ENCODE data around the gene TMEM263. TPM values are rescaled to one million over a fixed set of nuclear protein-coding genes. Genes with fewer than 3 reads are reported as not detected.
A peak's percentile ranks its signal among the peaks of the same experiment; 100 is the strongest.

TMEM263 gene
- total RNA-seq, 3 donors from 2014 or later (not counting 1 experiment from before 2014, with no cell fraction given): 24.1 to 37.5 (median 34.4) TPM

- ATAC-seq (no peak), DNase-seq (no peak)
- Histone ChIP-seq H3K27me3 (ENCODE audit: control insufficient read depth, insufficient read depth, low read length) (no peaks in the 10 kb centered on the region), H3K4me1 (ENCODE audit: control insufficient read depth, insufficient read depth, low read length) (peaks cover 10% of the 10 kb centered on the region), H3K27ac (ENCODE audit: low read length) (peak overlapping the region; percentile 75), H3K9me3 (ENCODE audit: control insufficient read depth, insufficient read depth, low read length) (no peaks in the 10 kb centered on the region), H3K36me3 (ENCODE audit: control insufficient read depth, insufficient read depth, low read length) (peaks cover 2% of the 10 kb centered on the region), H3K4me3 (ENCODE audit: low read length) (peak overlapping the region; percentile 92)
- TF ChIP-seq, protein P1, sequence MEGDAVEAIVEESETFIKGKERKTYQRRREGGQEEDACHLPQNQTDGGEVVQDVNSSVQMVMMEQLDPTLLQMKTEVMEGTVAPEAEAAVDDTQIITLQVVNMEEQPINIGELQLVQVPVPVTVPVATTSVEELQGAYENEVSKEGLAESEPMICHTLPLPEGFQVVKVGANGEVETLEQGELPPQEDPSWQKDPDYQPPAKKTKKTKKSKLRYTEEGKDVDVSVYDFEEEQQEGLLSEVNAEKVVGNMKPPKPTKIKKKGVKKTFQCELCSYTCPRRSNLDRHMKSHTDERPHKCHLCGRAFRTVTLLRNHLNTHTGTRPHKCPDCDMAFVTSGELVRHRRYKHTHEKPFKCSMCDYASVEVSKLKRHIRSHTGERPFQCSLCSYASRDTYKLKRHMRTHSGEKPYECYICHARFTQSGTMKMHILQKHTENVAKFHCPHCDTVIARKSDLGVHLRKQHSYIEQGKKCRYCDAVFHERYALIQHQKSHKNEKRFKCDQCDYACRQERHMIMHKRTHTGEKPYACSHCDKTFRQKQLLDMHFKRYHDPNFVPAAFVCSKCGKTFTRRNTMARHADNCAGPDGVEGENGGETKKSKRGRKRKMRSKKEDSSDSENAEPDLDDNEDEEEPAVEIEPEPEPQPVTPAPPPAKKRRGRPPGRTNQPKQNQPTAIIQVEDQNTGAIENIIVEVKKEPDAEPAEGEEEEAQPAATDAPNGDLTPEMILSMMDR (IDR thresholded peaks at IDR 0.05): no peak
- Mint-ChIP-seq H3K4me3 (peak overlapping the region; percentile 96), H3K4me1 (peaks cover 24 to 50% of the 10 kb centered on the region in 2 donors), H3K36me3 (no peaks in the 10 kb centered on the region), H3K27me3 (ENCODE audit: low read depth in 2 of 2) (no peaks in the 10 kb centered on the region), H3K9me3 (no peaks in the 10 kb centered on the region), H3K27ac (peak overlapping the region; percentile 92 to 97)
- WGBS (ENCODE audit: insufficient coverage): 35% methylated on average over 4 of the region's 4 CpGs
- intact Hi-C loops (cut with micrococcal nuclease): loop anchor here (10.0 kb wide), 1 partner anchor 109 kb away; the partner anchor contains the start of gene CRY1
Observed at GRCh38 chr12:106986135-106986534, 30.4 kb downstream of the TMEM263 start.

DNA sequence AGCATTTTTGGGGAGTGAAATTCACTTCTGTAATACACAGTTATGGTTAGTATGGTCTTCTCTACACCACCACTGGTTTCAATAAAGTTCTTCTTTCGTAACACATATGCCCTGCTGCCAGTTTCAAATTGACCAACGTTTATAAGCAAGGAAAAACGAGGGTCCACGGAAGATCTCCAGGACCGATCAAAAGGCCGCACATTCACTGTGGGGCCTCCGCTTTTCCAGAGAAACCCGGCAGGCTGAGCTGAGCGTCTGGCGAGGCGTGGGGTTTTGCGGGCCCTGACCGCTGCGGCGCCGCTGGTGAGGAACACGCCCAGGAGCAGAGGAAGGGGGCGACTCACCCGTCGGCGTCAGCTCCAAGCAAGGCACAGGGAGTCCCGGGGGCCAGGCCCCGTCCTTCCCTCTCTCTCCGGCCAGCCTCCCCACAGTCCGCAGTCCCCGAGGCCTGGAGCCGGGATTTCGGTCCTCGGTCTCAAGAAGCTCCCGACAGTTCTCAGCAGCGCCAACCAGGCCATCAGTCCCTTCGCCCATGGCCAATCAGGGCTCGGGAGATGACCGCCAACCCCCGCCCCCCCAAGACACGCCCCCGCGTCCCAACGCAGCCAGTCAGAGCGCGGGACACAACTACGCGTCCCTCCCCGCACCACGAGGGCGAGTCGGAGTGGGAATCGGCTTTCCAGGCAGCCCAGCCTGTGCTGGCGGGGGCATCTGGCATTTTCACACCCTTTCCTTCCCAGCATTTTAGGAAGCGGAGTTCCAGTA, 31.1 kb downstream of the TMEM263 start, which contains the start of gene MTERF2:
MTERF2 (minus strand) TSS at position 522 of the 765 bp plus-strand sequence. CDS start 8,432 bp downstream, outside the sequence.
- peak within 1 kb of the TSS; percentile 92 for H3K4me3 ChIP-seq (ENCODE audit: low read length)
- Mint-ChIP-seq H3K9me3 (no peaks in the 10 kb centered on the region), H3K4me1 (peaks cover 24 to 50% of the 10 kb centered on the region in 2 donors), H3K4me3 (peak within 1 kb of the TSS; percentile 96), H3K27me3 (ENCODE audit: low read depth in 2 of 2) (no peaks in the 10 kb centered on the region), H3K27ac (peak within 1 kb of the TSS; percentile 92 to 97), H3K36me3 (no peaks in the 10 kb centered on the region)
- peak within 1 kb of the TSS; percentile 75 for H3K27ac ChIP-seq (ENCODE audit: low read length)
- DNase-seq (peak; percentile 69 to 90), ATAC-seq (peak; percentile 95 to 96 (median 95))
- TF ChIP-seq, protein P1 (IDR thresholded peaks at IDR 0.05): no peak
- H3K9me3 ChIP-seq (ENCODE audit: control insufficient read depth, insufficient read depth, low read length): no peaks in the 10 kb centered on the region
- H3K36me3 ChIP-seq (ENCODE audit: control insufficient read depth, insufficient read depth, low read length): peaks cover 2% of the 10 kb centered on the region
- WGBS (ENCODE audit: insufficient coverage): under 1% methylated on average over 48 of the region's 50 CpGs
- intact Hi-C loops (cut with micrococcal nuclease): loop anchor here (10.0 kb wide), 1 partner anchor 108 kb away; the partner anchor contains the start of gene CRY1
- H3K27me3 ChIP-seq (ENCODE audit: control insufficient read depth, insufficient read depth, low read length): no peaks in the 10 kb centered on the region
- H3K4me1 ChIP-seq (ENCODE audit: control insufficient read depth, insufficient read depth, low read length): peaks cover 10% of the 10 kb centered on the region

DNA sequence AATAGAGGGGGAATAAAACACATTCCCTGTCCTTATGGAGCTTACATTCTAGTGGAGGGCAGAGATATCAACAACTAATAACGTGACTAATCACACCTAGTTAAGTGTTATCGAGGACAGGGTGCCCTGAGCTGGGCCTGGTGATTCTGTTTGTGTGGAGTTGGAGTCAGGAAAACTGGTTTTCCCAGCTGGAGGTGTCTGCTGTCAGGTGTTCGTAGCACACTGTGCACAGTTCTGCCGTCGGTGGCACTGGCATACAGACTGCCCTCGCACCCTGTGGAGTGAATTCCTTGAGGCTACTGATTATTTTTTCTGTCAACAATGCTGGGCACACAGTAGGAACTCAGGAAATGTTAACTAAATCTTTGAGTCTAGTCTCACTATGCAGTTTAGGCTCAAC, 32.1 kb downstream of the TMEM263 start:
- WGBS (ENCODE audit: insufficient coverage): 94% methylated on average over 6 of the region's 6 CpGs
- Mint-ChIP-seq H3K27ac (peak overlapping the region; percentile 92 to 97), H3K4me3 (peak overlapping the region; percentile 96), H3K4me1 (peaks cover 24 to 50% of the 10 kb centered on the region in 2 donors), H3K27me3 (ENCODE audit: low read depth in 2 of 2) (no peaks in the 10 kb centered on the region), H3K36me3 (no peaks in the 10 kb centered on the region), H3K9me3 (no peaks in the 10 kb centered on the region)
- Histone ChIP-seq H3K27ac (ENCODE audit: low read length) (no peak overlapping the region), H3K4me3 (ENCODE audit: low read length) (no peak overlapping the region), H3K4me1 (ENCODE audit: control insufficient read depth, insufficient read depth, low read length) (peaks cover 10% of the 10 kb centered on the region), H3K9me3 (ENCODE audit: control insufficient read depth, insufficient read depth, low read length) (no peaks in the 10 kb centered on the region), H3K36me3 (ENCODE audit: control insufficient read depth, insufficient read depth, low read length) (peaks cover 2% of the 10 kb centered on the region), H3K27me3 (ENCODE audit: control insufficient read depth, insufficient read depth, low read length) (no peaks in the 10 kb centered on the region)
- TF ChIP-seq, protein P1 (IDR thresholded peaks at IDR 0.05): no peak
- no peak for ATAC-seq
- intact Hi-C loops (cut with micrococcal nuclease): loop anchor here (10.0 kb wide), 1 partner anchor 107 kb away; the partner anchor contains the start of gene CRY1
- no peak for DNase-seq

All from natural killer cell (primary cell).